ENCODE results near the gene CCDC57. TPM values are rescaled to one million over a fixed set of nuclear protein-coding genes. Genes with fewer than 3 reads are reported as not detected.

The CCDC57 gene
- total RNA-seq, 1 donor from 2014 or later: 22.6 TPM

- DNase-seq: no peak
Measured at GRCh38 chr17:82235775-82236141, 23.1 kb upstream of the CCDC57 start.

GRCh38 chr17:82235056-82235774 is 22.6 kb upstream of the CCDC57 start:
- DNase-seq: no peak

- DNase-seq: no peak
Measured at GRCh38 chr17:82234211-82235055, 21.8 kb upstream of the CCDC57 start.

- DNase-seq: no peak
Measured at GRCh38 chr17:82232876-82233785, 20.5 kb upstream of the CCDC57 start.

GRCh38 chr17:82232322-82232820 is 19.7 kb upstream of the CCDC57 start:
- no peak for DNase-seq

GRCh38 chr17:82231562-82232321 is 19.1 kb upstream of the CCDC57 start:
- no peak for DNase-seq

GRCh38 chr17:82231312-82231561 is 18.6 kb upstream of the CCDC57 start:
- no peak for DNase-seq

GRCh38 chr17:82230609-82231311 is 18.1 kb upstream of the CCDC57 start:
- no peak for DNase-seq

- DNase-seq: no peak
Measured at GRCh38 chr17:82229698-82230608, 17.3 kb upstream of the CCDC57 start.

- no peak for DNase-seq
Measured at GRCh38 chr17:82228842-82229697, 16.4 kb upstream of the CCDC57 start, which contains the start of gene SLC16A3. Gene SLC16A3 (plus strand): TSS chr17:82229042. CDS start chr17:82236009, 6,967 bp downstream.

- no peak for DNase-seq
Measured at GRCh38 chr17:82228278-82228841, 15.7 kb upstream of the CCDC57 start.

GRCh38 chr17:82227629-82228277 is 15.1 kb upstream of the CCDC57 start:
- no peak for DNase-seq

GRCh38 chr17:82226809-82227628 is 14.4 kb upstream of the CCDC57 start:
- no peak for DNase-seq

GRCh38 chr17:82226146-82226808 is 13.6 kb upstream of the CCDC57 start:
- no peak for DNase-seq

- DNase-seq: no peak
Measured at GRCh38 chr17:82225368-82226029, 12.9 kb upstream of the CCDC57 start.

GRCh38 chr17:82224666-82225065 is 12.0 kb upstream of the CCDC57 start:
- DNase-seq: no peak

All from skin of body (tissue), 2 donors.